Endothelial cell of umbilical vein (primary cell): Measurements from ENCODE around the gene HTRA1. TPM values are rescaled to one million over a fixed set of nuclear protein-coding genes. Genes with fewer than 3 reads are reported as not detected.

Source experiments
- BruUV-seq: library from RNA; stranded (reverse); fragments of 400-500 nt; replicated peaks from 2 replicates; lab custom pipeline; 2021; lab: Mats Ljungman, UMichigan
- CTCF ChIA-PET: fragments of 300-600, 350-600 bp; sonication (Branson Sonifier 250); formaldehyde crosslinking; loops from one replicate; lab custom pipeline; 2021; ENCODE audit warnings: antibody characterized with exemption, inconsistent platforms; lab: Charles Lee
- POLR2A ChIA-PET: fragments of 300-600, 350-600 bp; sonication (Branson Sonifier 250); formaldehyde crosslinking; loops from one replicate; lab custom pipeline; 2021; ENCODE audit warnings: antibody characterized with exemption, inconsistent platforms; lab: Charles Lee
- DNase-seq: peaks from one replicate; pipeline ENCODE4 v3.0.0-alpha.2; 2011; ENCODE audit warnings: low read depth, low spot score
- FAIRE-seq: peaks from 2 replicates; lab custom pipeline; 2011; peaks lifted over from hg19 to GRCh38; lab: Jason Lieb, UNC
- H2AFZ ChIP-seq: 2 replicates; pipeline ENCODE4 v1.6.0; 2012; ENCODE audit warnings: low read depth, low read length, control low read depth, inconsistent platforms
- H3K27ac ChIP-seq: 2 replicates; pipeline ENCODE4 v1.5.1; 2011; ENCODE audit warnings: low read depth, mild to moderate bottlenecking, control low read depth, low read length, moderate library complexity; ENCODE audit not compliant: insufficient read depth
- H3K27me3 ChIP-seq, 2 experiments: 2 replicates each; pipeline versions ENCODE4 v1.6.0 to v1.6.1; 2011; ENCODE audit warnings: low read length in 2 of 2, mixed read lengths in 1 of 2; ENCODE audit not compliant: control insufficient read depth in 2 of 2, insufficient read depth in 2 of 2
- H3K36me3 ChIP-seq, 2 experiments: 2 replicates in 1 of 2; 3 replicates in 1 of 2; pipeline ENCODE4 v1.5.1; 2011; ENCODE audit warnings: low read length in 2 of 2, mild to moderate bottlenecking in 1 of 2, moderate library complexity in 1 of 2; ENCODE audit not compliant: control insufficient read depth in 2 of 2, insufficient read depth in 2 of 2; ENCODE audit errors: extremely low read depth in 1 of 2
- H3K4me1 ChIP-seq: 3 replicates; pipeline ENCODE4 v1.5.1; 2011; ENCODE audit warnings: mild to moderate bottlenecking, low read length; ENCODE audit not compliant: control insufficient read depth, insufficient read depth; ENCODE audit errors: extremely low read depth
- H3K4me2 ChIP-seq: 2 replicates; pipeline ENCODE4 v1.6.1; 2011; ENCODE audit warnings: low read length, control low read depth, mixed read lengths; ENCODE audit not compliant: insufficient read depth
- H3K4me3 ChIP-seq, 3 experiments: fragments of 200-600 bp in 1 of 3; sonication (generic), shearing (Covaris generic) in 1 of 3; replicated peaks in 1 of 3; 2 replicates each; pipeline ENCODE4 v1.5.1; 2011 to 2016; ENCODE audit warnings: control low read depth in 3 of 3, low read length in 3 of 3, mild to moderate bottlenecking in 2 of 3, inconsistent platforms in 1 of 3, low read depth in 1 of 3, moderate library complexity in 1 of 3; ENCODE audit not compliant: insufficient read depth in 1 of 3
- H3K79me2 ChIP-seq: 2 replicates; pipeline ENCODE4 v1.6.0; 2012; ENCODE audit warnings: low read length, inconsistent platforms; ENCODE audit not compliant: control insufficient read depth, insufficient read depth
- H3K9ac ChIP-seq: replicated peaks from 2 replicates; pipeline ENCODE3; 2011; ENCODE audit warnings: low read length, control low read depth; ENCODE audit not compliant: insufficient read depth; ENCODE audit errors: extremely low read depth
- H3K9me1 ChIP-seq: replicated peaks from 3 replicates; pipeline ENCODE4 v1.6.0; 2011; ENCODE audit warnings: mild to moderate bottlenecking, low read length; ENCODE audit not compliant: control insufficient read depth, insufficient read depth; ENCODE audit errors: extremely low read depth
- H3K9me3 ChIP-seq: replicated peaks from 2 replicates; pipeline ENCODE4 v1.5.1; 2012; ENCODE audit warnings: low read length, inconsistent platforms; ENCODE audit not compliant: control insufficient read depth, insufficient read depth
- H4K20me1 ChIP-seq: replicated peaks from 2 replicates; pipeline ENCODE3; 2011; ENCODE audit warnings: mild to moderate bottlenecking, low read length; ENCODE audit not compliant: control insufficient read depth, insufficient read depth; ENCODE audit errors: extremely low read depth
- CTCF ChIP-seq, 2 donors: IDR thresholded peaks; 1 replicate in 1 of 2; 2 replicates in 1 of 2; pipeline ENCODE4 v1.5.1; 2011; ENCODE audit warnings: low read length in 2 of 2, mild to moderate bottlenecking in 2 of 2, moderate library complexity in 2 of 2, control low read depth in 1 of 2, inconsistent platforms in 1 of 2, low read depth in 1 of 2; ENCODE audit not compliant: insufficient read depth in 1 of 2; ENCODE audit errors: extremely low read depth in 1 of 2
- EZH2 ChIP-seq: IDR thresholded peaks from 2 replicates; pipeline ENCODE4 v1.6.1; 2012; ENCODE audit warnings: borderline replicate concordance, low read depth, mild to moderate bottlenecking, moderate library complexity, low read length, inconsistent platforms; ENCODE audit not compliant: severe bottlenecking
- FOS ChIP-seq: IDR thresholded peaks from 2 replicates; pipeline ENCODE4 v1.6.1; 2011; ENCODE audit warnings: mild to moderate bottlenecking, low read length, moderate library complexity, borderline replicate concordance; ENCODE audit not compliant: insufficient read depth
- GATA2 ChIP-seq: IDR thresholded peaks from 2 replicates; pipeline ENCODE4 v1.7.0; 2011; ENCODE audit warnings: low read depth, mild to moderate bottlenecking, moderate library complexity, mixed read lengths, low read length; ENCODE audit not compliant: insufficient read length, insufficient read depth
- JUN ChIP-seq: IDR thresholded peaks from 2 replicates; pipeline ENCODE4 v1.6.1; 2011; ENCODE audit warnings: borderline replicate concordance, low read depth; ENCODE audit not compliant: insufficient read length, insufficient read depth
- MAX ChIP-seq: IDR thresholded peaks from 2 replicates; pipeline ENCODE4 v1.6.1; 2011; ENCODE audit not compliant: insufficient read depth, insufficient read length
- MYC ChIP-seq: IDR thresholded peaks from one replicate; pipeline ENCODE4 v1.6.1; 2011; ENCODE audit warnings: mild to moderate bottlenecking, low read depth, low read length
- POLR2A ChIP-seq: IDR thresholded peaks from 2 replicates; pipeline ENCODE4 v1.6.1; 2012; ENCODE audit warnings: low read depth, mild to moderate bottlenecking, control low read depth, low read length
- POLR2AphosphoS5 ChIP-seq: IDR thresholded peaks from 2 replicates; pipeline ENCODE4 v1.6.1; 2012; ENCODE audit warnings: low read depth, mild to moderate bottlenecking, control low read depth, low read length, moderate library complexity; ENCODE audit not compliant: insufficient read depth
- dilution Hi-C: fragments of 300-500 bp; cut with MboI; formaldehyde crosslinking; loops from one replicate; pipeline ENCODE4 v1.15.0; 2019; ENCODE audit warnings: low sequenced_read_pairs; ENCODE audit not compliant: extremely low pct_ligation_motif_present
- intact Hi-C: fragments of 100-400 bp; cut with micrococcal nuclease; formaldehyde crosslinking; loops from one replicate; pipeline ENCODE4 v1.10.0; 2022
- polyA plus RNA-seq, 4 experiments: library from polyadenylated mRNA; depleted of rRNA in 3 of 4; stranded (reverse) in 3 of 4; unstranded in 1 of 4; fragments of >200 nt; gene quantifications; 2 replicates each; pipeline versions ENCODE4 v1.2.1 to v1.2.3, GENCODE V29; 2011 to 2012; ENCODE audit warnings: missing spikeins in 1 of 4
- total RNA-seq: library from RNA; stranded (reverse); gene quantifications from 2 replicates; pipeline ENCODE4 v1.2.3, GENCODE V29; 2021

HTRA1 gene
- total and polyA plus RNA-seq, 2 donors (not counting 3 experiments of a cell fraction or from before 2014, with no cell fraction given) = 192 to 270 TPM

GRCh38 chr10:122500194-122500593, 38.8 kb downstream of the HTRA1 start:
- ChIA-PET POLR2A (no interaction called here), CTCF (interaction anchor here (1.4 kb wide), 1 partner anchor 201 kb away, joined by 3 read pairs; no protein-coding TSS in a partner anchor)
- Histone ChIP-seq H3K9ac (no peak overlapping the region), H3K4me3 (no peak overlapping the region), H2AFZ (no peak overlapping the region), H4K20me1 (no peaks in the 10 kb centered on the region), H3K4me1 (peaks cover 26% of the 10 kb centered on the region), H3K27ac (no peak overlapping the region), H3K9me1 (no peaks in the 10 kb centered on the region), H3K36me3 (no peaks in the 10 kb centered on the region), H3K27me3 (no peaks in the 10 kb centered on the region), H3K4me2 (no peak overlapping the region), H3K79me2 (no peaks in the 10 kb centered on the region), H3K9me3 (no peaks in the 10 kb centered on the region)
- no peak for FAIRE-seq
- TF ChIP-seq MAX (no peak), POLR2AphosphoS5 (no peak), MYC (no peak), GATA2 (no peak), CTCF (IDR thresholded peaks at IDR 0.05; ENCODE audit: extremely low read depth in 1 of 2, insufficient read depth in 1 of 2, low read depth in 1 of 2, low read length in 2 of 2) (no peak), FOS (no peak), JUN (no peak), POLR2A (no peak), EZH2 (no peak)
- no TSS peak for BruUV-seq
- intact Hi-C loops (no loop called here), dilution Hi-C loops (no loop called here)
- DNase-seq = no peak
